Stimulated activated CD8-positive, alpha-beta memory T cell treated with anti-CD3 and anti-CD28 coated beads, Interleukin-12 subunit alpha, Interleukin-12 subunit beta, amount 100 ng/mL, for 4 hours (primary cell): ENCODE results near the gene MICA.
A peak's percentile ranks its signal among the peaks of the same experiment; 100 is the strongest.

Source experiments
- DNase-seq: peaks from one replicate; pipeline ENCODE4 v3.0.0-alpha.2; 2020; ENCODE audit warnings: low read depth

MICA gene

GRCh38 chr6:31460361-31461025, 57.1 kb downstream of the MICA start:
- no peak for DNase-seq

GRCh38 chr6:31462026-31462963, 58.9 kb downstream of the MICA start:
- DNase-seq, result no peak

- DNase-seq, result peak; percentile 76
These were observed 59.8 kb downstream of the MICA start for GRCh38 chr6:31462964-31463870.

- DNase-seq, result no peak
These were observed 61.1 kb downstream of the MICA start for GRCh38 chr6:31464252-31465184.
